ENCODE data around the gene P4HA2.
"Not testable (repeated sequence)": the region's sequence is repeated elsewhere in the genome, so short reads cannot be mapped to it uniquely, and the experiment has no call there.

Gene P4HA2

GRCh38 chr5:132203916-132204315, 23.7 kb downstream of the P4HA2 start:
- in situ Hi-C loops (cut with MboI; ENCODE audit: low sequenced_read_pairs), result no loop called here

GRCh38 chr5:132203464-132203818, 24.2 kb downstream of the P4HA2 start:
- in situ Hi-C loops (cut with MboI; ENCODE audit: low sequenced_read_pairs), result no loop called here

GRCh38 chr5:132202711-132203463, 24.8 kb downstream of the P4HA2 start:
- in situ Hi-C loops (cut with MboI; ENCODE audit: low sequenced_read_pairs), result no loop called here

- in situ Hi-C loops (cut with MboI; ENCODE audit: low sequenced_read_pairs), result no loop called here
Observed at GRCh38 chr5:132199116-132199680, 28.5 kb downstream of the P4HA2 start.

- in situ Hi-C loops (cut with MboI; ENCODE audit: low sequenced_read_pairs), result no loop called here
Observed at GRCh38 chr5:132198571-132198970, 29.1 kb downstream of the P4HA2 start.

GRCh38 chr5:132195727-132196126, 31.9 kb downstream of the P4HA2 start:
- in situ Hi-C loops (cut with MboI; ENCODE audit: low sequenced_read_pairs), result no loop called here

- in situ Hi-C loops (cut with MboI; ENCODE audit: low sequenced_read_pairs), result no loop called here
Observed at GRCh38 chr5:132193165-132193694, 34.4 kb downstream of the P4HA2 start.

- in situ Hi-C loops (cut with MboI; ENCODE audit: low sequenced_read_pairs), result no loop called here
Observed at GRCh38 chr5:132190161-132190817, 37.4 kb downstream of the P4HA2 start.

GRCh38 chr5:132184588-132184987, 43.1 kb downstream of the P4HA2 start:
- in situ Hi-C loops (cut with MboI; ENCODE audit: low sequenced_read_pairs), result no loop called here

GRCh38 chr5:132183723-132184122, 43.9 kb downstream of the P4HA2 start:
- in situ Hi-C loops (cut with MboI; ENCODE audit: low sequenced_read_pairs), result no loop called here

- in situ Hi-C loops (cut with MboI; ENCODE audit: low sequenced_read_pairs), result no loop called here
Observed at GRCh38 chr5:132182359-132183040, 45.2 kb downstream of the P4HA2 start.

GRCh38 chr5:132181011-132181629, 46.5 kb downstream of the P4HA2 start:
- in situ Hi-C loops (cut with MboI; ENCODE audit: low sequenced_read_pairs), result no loop called here

GRCh38 chr5:132180134-132180745, 47.4 kb downstream of the P4HA2 start:
- in situ Hi-C loops (cut with MboI; ENCODE audit: low sequenced_read_pairs), result no loop called here

GRCh38 chr5:132179405-132179804, 48.2 kb downstream of the P4HA2 start:
- in situ Hi-C loops (cut with MboI; ENCODE audit: low sequenced_read_pairs), result no loop called here

- in situ Hi-C loops (cut with MboI; ENCODE audit: low sequenced_read_pairs), result no loop called here
Observed at GRCh38 chr5:132177691-132178149, 49.9 kb downstream of the P4HA2 start.

GRCh38 chr5:132176987-132177386, 50.7 kb downstream of the P4HA2 start:
- in situ Hi-C loops (cut with MboI; ENCODE audit: low sequenced_read_pairs), result no loop called here

- in situ Hi-C loops (cut with MboI; ENCODE audit: low sequenced_read_pairs), result no loop called here
Observed at GRCh38 chr5:132176521-132176945, 51.1 kb downstream of the P4HA2 start.

- in situ Hi-C loops (cut with MboI; ENCODE audit: low sequenced_read_pairs), result no loop called here
Observed at GRCh38 chr5:132162945-132163344, 64.7 kb downstream of the P4HA2 start.

- in situ Hi-C loops (cut with MboI; ENCODE audit: low sequenced_read_pairs), result not testable (repeated sequence)
Observed at GRCh38 chr5:132161574-132162326, 65.9 kb downstream of the P4HA2 start.

- in situ Hi-C loops (cut with MboI; ENCODE audit: low sequenced_read_pairs), result no loop called here
Observed at GRCh38 chr5:132156413-132156812, 71.2 kb downstream of the P4HA2 start.

All from HL-60/S4 treated with retinoic acid at 250 ng/mL for 4 days and 3 days (cell line).